ENCODE measurements around the gene FOXB1. TPM values are rescaled to one million over a fixed set of nuclear protein-coding genes. Genes with fewer than 3 reads are reported as not detected.

FOXB1 gene
- total RNA-seq, 4 donors from 2014 or later: not detected

DNA sequence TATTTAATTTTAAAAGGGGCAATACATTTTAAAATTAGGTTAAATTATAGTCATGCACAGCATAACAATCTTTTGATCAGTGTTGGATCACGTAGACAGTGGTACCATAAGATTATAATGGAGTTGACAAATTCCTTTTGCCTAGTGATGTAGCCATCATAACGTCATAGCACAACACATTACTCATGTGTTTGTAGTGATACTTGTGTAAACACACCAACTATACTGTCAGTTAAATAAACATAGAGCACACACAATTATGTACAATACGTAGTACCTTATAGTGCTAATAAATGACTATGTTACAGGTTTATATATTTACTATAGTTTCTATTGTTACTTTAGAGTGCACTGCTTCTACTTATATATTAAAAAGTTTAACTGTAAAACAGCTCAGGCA lies 31.2 kb downstream of the FOXB1 start:
- Histone ChIP-seq H3K4me3 (no peak overlapping the region), H3K27me3 (peaks cover 17% of the 10 kb centered on the region), H3K27ac (no peak overlapping the region), H3K4me1 (no peaks in the 10 kb centered on the region), H3K36me3 (no peaks in the 10 kb centered on the region), H3K9me3 (no peaks in the 10 kb centered on the region)
- no peak for DNase-seq
- in situ Hi-C loops (cut with MboI; ENCODE audit: low pct_ligation_motif_present in 1 of 4, low pct_unique_long_range_greater_than_20kb in 1 of 4, low sequenced_read_pairs in 3 of 4) (no loop called here), intact Hi-C loops (cut with DNase I; ENCODE audit: low total_unique reads) (no loop called here)
- no peak for TF ChIP-seq EP300 (IDR thresholded peaks at IDR 0.05; ENCODE audit: low read depth)
- TF ChIP-seq POLR2AphosphoS5 (IDR thresholded peaks at IDR 0.05): no peak
- TF ChIP-seq, protein P1, sequence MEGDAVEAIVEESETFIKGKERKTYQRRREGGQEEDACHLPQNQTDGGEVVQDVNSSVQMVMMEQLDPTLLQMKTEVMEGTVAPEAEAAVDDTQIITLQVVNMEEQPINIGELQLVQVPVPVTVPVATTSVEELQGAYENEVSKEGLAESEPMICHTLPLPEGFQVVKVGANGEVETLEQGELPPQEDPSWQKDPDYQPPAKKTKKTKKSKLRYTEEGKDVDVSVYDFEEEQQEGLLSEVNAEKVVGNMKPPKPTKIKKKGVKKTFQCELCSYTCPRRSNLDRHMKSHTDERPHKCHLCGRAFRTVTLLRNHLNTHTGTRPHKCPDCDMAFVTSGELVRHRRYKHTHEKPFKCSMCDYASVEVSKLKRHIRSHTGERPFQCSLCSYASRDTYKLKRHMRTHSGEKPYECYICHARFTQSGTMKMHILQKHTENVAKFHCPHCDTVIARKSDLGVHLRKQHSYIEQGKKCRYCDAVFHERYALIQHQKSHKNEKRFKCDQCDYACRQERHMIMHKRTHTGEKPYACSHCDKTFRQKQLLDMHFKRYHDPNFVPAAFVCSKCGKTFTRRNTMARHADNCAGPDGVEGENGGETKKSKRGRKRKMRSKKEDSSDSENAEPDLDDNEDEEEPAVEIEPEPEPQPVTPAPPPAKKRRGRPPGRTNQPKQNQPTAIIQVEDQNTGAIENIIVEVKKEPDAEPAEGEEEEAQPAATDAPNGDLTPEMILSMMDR (IDR thresholded peaks at IDR 0.05): no peak
- no peak for TF ChIP-seq POLR2A (IDR thresholded peaks at IDR 0.05)
- WGBS, 2 donors (ENCODE audit: low coverage in 1 of 2): 40 to 55% methylated on average over 3 of the region's 3 CpGs

DNA sequence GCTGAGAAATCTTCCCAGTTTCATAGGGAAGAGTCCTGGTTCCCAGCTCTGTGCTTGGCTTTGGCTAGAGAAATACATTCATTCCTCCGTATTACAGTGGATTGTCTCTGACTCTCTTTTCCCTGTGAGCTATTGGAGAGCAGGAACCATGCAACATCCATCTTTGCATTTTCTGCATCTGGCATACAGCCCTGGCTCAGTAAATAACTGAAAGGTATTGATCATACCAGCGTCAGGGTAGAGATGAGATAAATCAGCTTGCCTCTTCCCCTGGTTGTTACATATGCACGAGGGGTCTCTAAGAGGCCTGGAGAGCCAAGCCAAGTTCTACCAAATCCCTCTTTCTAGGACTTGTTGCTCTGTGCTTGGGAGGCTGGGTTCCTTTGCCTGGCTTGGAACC lies 35.2 kb downstream of the FOXB1 start:
- H3K9me3 ChIP-seq: no peaks in the 10 kb centered on the region
- WGBS, 2 donors (ENCODE audit: low coverage in 1 of 2): 66 to 77% methylated on average over 2 to 3 of the region's 3 CpGs
- no peak for DNase-seq
- intact Hi-C loops (cut with DNase I; ENCODE audit: low total_unique reads): no loop called here
- peaks cover 26% of the 10 kb centered on the region for H3K27me3 ChIP-seq
- no peak for TF ChIP-seq EP300 (IDR thresholded peaks at IDR 0.05; ENCODE audit: low read depth)
- no peak for TF ChIP-seq POLR2A (IDR thresholded peaks at IDR 0.05)
- TF ChIP-seq, protein P1 (IDR thresholded peaks at IDR 0.05): no peak
- TF ChIP-seq POLR2AphosphoS5 (IDR thresholded peaks at IDR 0.05): no peak
- no peak overlapping the region for H3K27ac ChIP-seq
- no peaks in the 10 kb centered on the region for H3K4me1 ChIP-seq
- H3K36me3 ChIP-seq: no peaks in the 10 kb centered on the region
- in situ Hi-C loops (cut with MboI; ENCODE audit: low pct_ligation_motif_present in 1 of 4, low pct_unique_long_range_greater_than_20kb in 1 of 4, low sequenced_read_pairs in 3 of 4): no loop called here
- H3K4me3 ChIP-seq: no peak overlapping the region

DNA sequence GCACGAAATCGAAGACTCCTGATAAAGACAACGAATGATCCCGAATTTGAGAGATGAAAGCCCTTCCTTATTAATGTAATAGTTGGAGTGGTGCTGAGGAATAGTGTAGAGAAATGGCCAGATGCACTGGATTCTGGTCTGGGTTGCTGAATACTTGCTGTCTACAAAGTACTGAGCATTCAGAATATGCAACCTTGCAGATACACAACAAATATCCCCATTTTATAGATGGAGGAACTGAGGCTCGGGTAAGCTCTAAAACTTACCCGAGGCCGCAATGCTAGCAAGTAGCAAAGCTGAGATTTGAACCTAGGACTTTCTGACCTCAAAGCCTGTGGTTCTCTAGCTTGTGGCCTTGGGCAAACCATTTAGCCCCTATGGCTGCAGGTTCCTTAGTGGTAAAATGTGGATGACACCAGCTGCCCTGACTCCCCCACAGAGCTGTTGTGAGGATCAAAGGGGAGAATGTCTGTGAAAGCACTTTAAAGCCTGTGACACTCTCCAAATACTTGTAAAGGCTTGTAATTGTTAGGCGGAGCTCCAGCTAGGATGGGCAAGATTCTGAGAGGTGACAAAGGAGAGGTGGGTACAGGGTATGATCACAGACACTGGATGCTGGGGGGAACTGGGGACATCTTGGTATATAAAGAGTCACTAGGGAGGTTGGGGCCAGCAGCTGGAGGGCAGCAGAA lies 39.8 kb downstream of the FOXB1 start:
- in situ Hi-C loops (cut with MboI; ENCODE audit: low pct_ligation_motif_present in 1 of 4, low pct_unique_long_range_greater_than_20kb in 1 of 4, low sequenced_read_pairs in 3 of 4) (no loop called here), intact Hi-C loops (cut with DNase I; ENCODE audit: low total_unique reads) (no loop called here)
- Histone ChIP-seq H3K4me1 (no peaks in the 10 kb centered on the region), H3K27me3 (peaks cover 19% of the 10 kb centered on the region), H3K36me3 (no peaks in the 10 kb centered on the region), H3K27ac (no peak overlapping the region), H3K4me3 (no peak overlapping the region), H3K9me3 (no peaks in the 10 kb centered on the region)
- TF ChIP-seq POLR2A (IDR thresholded peaks at IDR 0.05): no peak
- TF ChIP-seq POLR2AphosphoS5 (IDR thresholded peaks at IDR 0.05): no peak
- TF ChIP-seq EP300 (IDR thresholded peaks at IDR 0.05; ENCODE audit: low read depth): no peak
- TF ChIP-seq, protein P1 (IDR thresholded peaks at IDR 0.05): no peak
- 83 to 85% methylated on average over 7 to 8 of the region's 8 CpGs for WGBS, 2 donors (ENCODE audit: low coverage in 1 of 2)
- no peak for DNase-seq

DNA sequence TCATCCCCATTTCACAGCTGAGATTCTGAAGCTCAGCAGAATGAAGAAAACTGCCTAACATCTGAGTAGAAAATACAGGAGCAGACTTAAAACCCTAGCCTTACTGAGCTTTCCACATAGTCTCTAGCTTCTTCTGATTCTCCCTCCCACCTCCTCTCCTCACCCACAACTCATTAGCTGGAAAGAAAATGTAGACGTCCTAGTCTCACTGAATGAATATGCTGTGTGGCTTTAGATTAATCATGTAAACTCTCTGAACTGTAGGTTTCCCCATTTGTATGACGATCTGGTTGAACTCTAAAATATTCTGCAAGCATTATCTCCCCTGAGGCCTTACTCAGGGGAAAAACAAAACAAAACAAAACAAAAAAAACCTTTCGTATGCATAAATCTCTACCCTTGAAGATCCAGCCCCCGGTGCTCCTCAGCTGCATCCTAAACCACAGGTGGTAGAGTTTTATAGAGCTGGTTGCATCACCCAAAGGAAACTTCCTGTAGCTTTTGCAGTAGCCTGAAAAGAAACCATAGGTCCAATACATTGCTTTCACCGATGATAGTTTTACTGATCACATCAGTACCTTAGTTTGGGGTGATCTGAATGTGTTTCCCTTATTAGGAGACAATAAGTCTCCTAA lies 40.6 kb downstream of the FOXB1 start:
- TF ChIP-seq EP300 (IDR thresholded peaks at IDR 0.05; ENCODE audit: low read depth): no peak
- TF ChIP-seq, protein P1 (IDR thresholded peaks at IDR 0.05): no peak
- no peaks in the 10 kb centered on the region for H3K4me1 ChIP-seq
- H3K36me3 ChIP-seq: no peaks in the 10 kb centered on the region
- intact Hi-C loops (cut with DNase I; ENCODE audit: low total_unique reads) (no loop called here), in situ Hi-C loops (cut with MboI; ENCODE audit: low pct_ligation_motif_present in 1 of 4, low pct_unique_long_range_greater_than_20kb in 1 of 4, low sequenced_read_pairs in 3 of 4) (no loop called here)
- H3K9me3 ChIP-seq: peaks cover 0 to 2% of the 10 kb centered on the region in 2 donors
- 44 to 55% methylated on average over 4 to 5 of the region's 5 CpGs for WGBS, 2 donors (ENCODE audit: low coverage in 1 of 2)
- no peak for DNase-seq
- no peak overlapping the region for H3K4me3 ChIP-seq
- peaks cover 10% of the 10 kb centered on the region for H3K27me3 ChIP-seq
- H3K27ac ChIP-seq: no peak overlapping the region

Measured in transverse colon (tissue), 4 donors.